ENCODE data around the gene ENDOU.

- 0 out of 2 replicates have a peak, but pooled peaks have one; percentile 27 for TF ChIP-seq PATZ1 (CRISPR knock-in tag; IDR thresholded peaks at IDR 0.05; ENCODE audit: borderline replicate concordance)
- TF ChIP-seq PPARA (CRISPR knock-in tag; IDR thresholded peaks at IDR 0.05; ENCODE audit: borderline replicate concordance) = no peak
Observed at GRCh38 chr12:47717443-47718193, 7.7 kb downstream of the ENDOU start.

All from SK-N-SH treated with all-trans-retinoic acid at 6 μM for 48 hours (cell line).